GM18907 (cell line): ENCODE data around the gene PLPP3.

ENCODE experiments used
- ATAC-seq: cut with Tn5 transposase; IDR thresholded peaks from one replicate; pipeline ENCODE4 v1.9.1; 2021; ENCODE audit warnings: mild to moderate bottlenecking, moderate library complexity; ENCODE audit not compliant: unreplicated experiment

Gene PLPP3

GRCh38 chr1:56576880-56577405 is 2.4 kb downstream of the PLPP3 start:
- ATAC-seq = no peak

- ATAC-seq = no peak
Measured at GRCh38 chr1:56575865-56576264, 3.5 kb downstream of the PLPP3 start.

GRCh38 chr1:56574794-56575193 is 4.6 kb downstream of the PLPP3 start:
- ATAC-seq = no peak

- ATAC-seq = no peak
Measured at GRCh38 chr1:56573311-56573710, 6.1 kb downstream of the PLPP3 start.

- no peak for ATAC-seq
Measured at GRCh38 chr1:56572334-56573050, 6.9 kb downstream of the PLPP3 start.

GRCh38 chr1:56571448-56571847 is 7.9 kb downstream of the PLPP3 start:
- no peak for ATAC-seq

GRCh38 chr1:56570924-56571372 is 8.4 kb downstream of the PLPP3 start:
- no peak for ATAC-seq

GRCh38 chr1:56569661-56570060 is 9.7 kb downstream of the PLPP3 start:
- ATAC-seq = no peak

- ATAC-seq = no peak
Measured at GRCh38 chr1:56566994-56567393, 12.4 kb downstream of the PLPP3 start.

GRCh38 chr1:56566061-56566744 is 13.2 kb downstream of the PLPP3 start:
- ATAC-seq = no peak

- no peak for ATAC-seq
Measured at GRCh38 chr1:56564615-56565014, 14.7 kb downstream of the PLPP3 start.

GRCh38 chr1:56563568-56563967 is 15.8 kb downstream of the PLPP3 start:
- ATAC-seq = no peak

GRCh38 chr1:56562891-56563452 is 16.4 kb downstream of the PLPP3 start:
- no peak for ATAC-seq

GRCh38 chr1:56561227-56562019 is 17.9 kb downstream of the PLPP3 start:
- ATAC-seq = peak; percentile 73

- ATAC-seq = no peak
Measured at GRCh38 chr1:56557746-56558145, 21.6 kb downstream of the PLPP3 start.

GRCh38 chr1:56555448-56555847 is 23.9 kb downstream of the PLPP3 start:
- ATAC-seq = no peak

GRCh38 chr1:56553046-56553445 is 26.3 kb downstream of the PLPP3 start:
- no peak for ATAC-seq

- ATAC-seq = no peak
Measured at GRCh38 chr1:56552349-56552748, 27.0 kb downstream of the PLPP3 start.

- no peak for ATAC-seq
Measured at GRCh38 chr1:56551691-56552090, 27.7 kb downstream of the PLPP3 start.

- ATAC-seq = no peak
Measured at GRCh38 chr1:56550859-56551188, 28.5 kb downstream of the PLPP3 start.

GRCh38 chr1:56550138-56550858 is 29.1 kb downstream of the PLPP3 start:
- no peak for ATAC-seq
